HFFc6 (cell line): ENCODE data around the gene STYXL1. TPM values are rescaled to one million over a fixed set of nuclear protein-coding genes. Genes with fewer than 3 reads are reported as not detected.

ENCODE experiments used
- DNase-seq: peaks from one replicate; pipeline ENCODE4 v3.0.0-alpha.2; 2018
- H3K27ac Mint-ChIP-seq: 2 replicates; pipeline ENCODE4 v1.8.0; 2020; ENCODE audit warnings: mild to moderate bottlenecking, mixed read lengths
- H3K27me3 Mint-ChIP-seq: 2 replicates; pipeline ENCODE4 v1.8.0; 2021; ENCODE audit warnings: mild to moderate bottlenecking, moderate library complexity, mixed read lengths; ENCODE audit not compliant: insufficient read depth
- H3K36me3 Mint-ChIP-seq: 2 replicates; pipeline ENCODE4 v1.8.0; 2021; ENCODE audit warnings: low read depth, mixed read lengths
- H3K4me1 Mint-ChIP-seq: 2 replicates; pipeline ENCODE4 v1.8.0; 2020; ENCODE audit warnings: low read depth, mixed read lengths
- H3K4me3 Mint-ChIP-seq: 2 replicates; pipeline ENCODE4 v1.8.0; 2020; ENCODE audit warnings: mild to moderate bottlenecking, moderate library complexity, mixed read lengths
- H3K9me3 Mint-ChIP-seq: 2 replicates; pipeline ENCODE4 v1.8.0; 2020; ENCODE audit warnings: mild to moderate bottlenecking, mixed read lengths
- total RNA-seq, 6 experiments: library from RNA; stranded (reverse); fragmentation: NEBNext Ultra II Directional; extraction: Animal tissue kit (Norgen Biotek cat#: 25700); gene quantifications; 2 replicates in 1 of 6; 3 replicates in 5 of 6; pipeline ENCODE4 v1.2.3, GENCODE V29; 2021
- TF ChIP-seq, protein P1 (sequence below): fragments of 200-600 bp; sonication (generic); IDR thresholded peaks from 2 replicates; pipeline ENCODE4 v1.5.0; 2021; ENCODE audit warnings: antibody characterized with exemption, mild to moderate bottlenecking

STYXL1 gene
- total RNA-seq, 6 experiments from 2014 or later = 29.6 to 38.3 (median 32.0) TPM

DNA sequence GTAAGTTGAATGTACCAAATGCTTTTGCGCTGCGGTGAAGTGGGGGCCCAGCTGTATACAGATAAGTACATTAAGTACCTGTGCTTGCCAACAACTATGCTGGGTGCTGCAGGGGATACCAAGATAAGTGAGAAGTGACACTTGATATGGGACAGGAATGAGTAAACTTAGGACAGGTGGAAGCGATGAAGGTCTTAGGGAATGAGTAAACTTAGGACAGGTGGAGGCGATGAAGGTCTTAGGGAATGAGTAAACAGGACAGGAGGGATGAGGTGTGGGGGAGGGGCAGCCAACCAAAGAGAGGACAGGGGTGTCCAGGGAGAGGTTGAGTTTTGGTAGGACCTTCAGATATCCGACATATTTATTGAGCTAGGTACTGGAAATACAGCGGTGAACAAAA lies 1.5 kb upstream of the STYXL1 start:
- peak overlapping the region; percentile 97 for H3K4me3 Mint-ChIP-seq
- H3K27ac Mint-ChIP-seq = peak overlapping the region; percentile 95
- TF ChIP-seq, protein P1, sequence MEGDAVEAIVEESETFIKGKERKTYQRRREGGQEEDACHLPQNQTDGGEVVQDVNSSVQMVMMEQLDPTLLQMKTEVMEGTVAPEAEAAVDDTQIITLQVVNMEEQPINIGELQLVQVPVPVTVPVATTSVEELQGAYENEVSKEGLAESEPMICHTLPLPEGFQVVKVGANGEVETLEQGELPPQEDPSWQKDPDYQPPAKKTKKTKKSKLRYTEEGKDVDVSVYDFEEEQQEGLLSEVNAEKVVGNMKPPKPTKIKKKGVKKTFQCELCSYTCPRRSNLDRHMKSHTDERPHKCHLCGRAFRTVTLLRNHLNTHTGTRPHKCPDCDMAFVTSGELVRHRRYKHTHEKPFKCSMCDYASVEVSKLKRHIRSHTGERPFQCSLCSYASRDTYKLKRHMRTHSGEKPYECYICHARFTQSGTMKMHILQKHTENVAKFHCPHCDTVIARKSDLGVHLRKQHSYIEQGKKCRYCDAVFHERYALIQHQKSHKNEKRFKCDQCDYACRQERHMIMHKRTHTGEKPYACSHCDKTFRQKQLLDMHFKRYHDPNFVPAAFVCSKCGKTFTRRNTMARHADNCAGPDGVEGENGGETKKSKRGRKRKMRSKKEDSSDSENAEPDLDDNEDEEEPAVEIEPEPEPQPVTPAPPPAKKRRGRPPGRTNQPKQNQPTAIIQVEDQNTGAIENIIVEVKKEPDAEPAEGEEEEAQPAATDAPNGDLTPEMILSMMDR = no peak
- DNase-seq = no peak
- H3K27me3 Mint-ChIP-seq = peaks cover 2% of the 10 kb centered on the region
- no peaks in the 10 kb centered on the region for H3K9me3 Mint-ChIP-seq
- H3K36me3 Mint-ChIP-seq = peaks cover 36% of the 10 kb centered on the region
- peaks cover 58% of the 10 kb centered on the region for H3K4me1 Mint-ChIP-seq

DNA sequence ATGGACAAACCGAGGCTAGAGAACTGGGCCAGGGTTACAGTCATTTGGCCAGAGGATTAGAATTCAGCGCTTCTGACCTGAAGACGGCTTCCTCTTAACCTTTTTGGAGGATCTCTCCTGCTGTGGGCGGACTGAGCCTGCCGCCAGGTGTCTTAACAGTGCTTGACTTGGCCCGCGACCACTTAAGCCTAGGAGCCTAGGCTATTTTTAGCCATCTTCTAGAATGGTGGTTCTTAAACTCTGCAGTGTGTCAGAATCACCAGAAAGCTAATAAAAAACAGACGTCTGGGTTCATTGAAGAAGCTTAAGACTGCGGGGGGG lies 828 bp upstream of the STYXL1 start:
- DNase-seq = no peak
- Mint-ChIP-seq H3K27ac (peak overlapping the region; percentile 95), H3K9me3 (no peaks in the 10 kb centered on the region), H3K36me3 (peaks cover 36% of the 10 kb centered on the region), H3K4me3 (peak overlapping the region; percentile 97), H3K27me3 (peaks cover 2% of the 10 kb centered on the region), H3K4me1 (peaks cover 58% of the 10 kb centered on the region)
- TF ChIP-seq, protein P1 = peak; percentile 18; the same call in 1 of the 2 replicates

DNA sequence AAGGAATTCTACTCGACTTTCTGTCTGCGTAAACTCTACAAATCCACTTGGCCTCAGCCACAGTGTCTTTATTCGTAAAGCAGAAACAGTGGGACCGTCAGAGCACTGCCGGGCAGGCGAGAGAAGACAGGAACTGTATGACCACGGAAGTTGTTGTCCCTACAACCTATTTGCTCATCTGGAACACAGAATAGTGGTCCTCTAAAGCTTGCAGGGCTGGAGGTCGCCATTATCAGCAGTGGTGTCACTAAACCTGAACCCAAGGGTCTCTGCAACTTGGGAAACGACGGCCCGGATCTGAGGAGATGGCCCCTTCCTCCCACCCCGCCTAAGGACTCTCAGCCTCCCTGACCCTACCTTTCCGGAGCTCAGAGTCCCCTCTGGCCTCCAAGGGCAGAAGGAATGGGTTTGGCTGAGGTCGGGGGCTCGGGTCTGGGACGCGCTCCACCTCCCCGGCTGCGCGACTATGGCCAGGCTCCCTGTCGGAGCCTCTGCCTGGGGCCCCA lies 442 bp downstream of the STYXL1 start:
- DNase-seq = no peak
- TF ChIP-seq, protein P1 = no peak
- H3K27ac Mint-ChIP-seq = peak overlapping the region; percentile 95
- H3K4me3 Mint-ChIP-seq = peak overlapping the region; percentile 97
- H3K9me3 Mint-ChIP-seq = no peaks in the 10 kb centered on the region
- H3K4me1 Mint-ChIP-seq = peaks cover 48% of the 10 kb centered on the region
- peaks cover 32% of the 10 kb centered on the region for H3K36me3 Mint-ChIP-seq
- peaks cover 2% of the 10 kb centered on the region; the same call in 1 of the 2 replicates for H3K27me3 Mint-ChIP-seq

DNA sequence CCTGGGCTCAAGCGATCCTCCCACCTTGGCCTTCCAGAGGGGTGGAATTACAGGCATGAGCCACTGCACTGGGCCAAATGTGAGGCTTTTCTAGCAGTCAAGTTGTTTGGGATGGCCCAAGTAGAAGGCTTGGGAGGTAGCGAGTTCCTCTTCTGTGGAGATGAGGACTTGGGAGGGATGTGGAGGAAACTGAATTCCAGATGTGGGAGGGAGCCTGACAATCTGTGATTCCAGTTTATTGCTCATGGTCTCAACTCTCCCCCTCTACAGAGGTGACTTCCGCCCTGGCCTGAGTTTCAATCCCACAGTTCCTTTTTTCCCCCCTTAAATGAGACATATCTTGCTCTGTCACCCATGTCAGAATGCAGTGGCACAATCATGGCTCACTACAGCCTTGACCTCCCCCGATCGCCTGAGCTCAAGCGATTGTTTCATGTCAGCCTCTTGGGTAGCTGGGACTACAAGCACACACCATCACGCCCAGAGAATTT lies 3.4 kb downstream of the STYXL1 start:
- peaks cover 15% of the 10 kb centered on the region for H3K36me3 Mint-ChIP-seq
- no peak overlapping the region for H3K27ac Mint-ChIP-seq
- H3K9me3 Mint-ChIP-seq = no peaks in the 10 kb centered on the region
- H3K4me3 Mint-ChIP-seq = peak overlapping the region; percentile 2; the same call in 1 of the 2 replicates
- H3K27me3 Mint-ChIP-seq = no peaks in the 10 kb centered on the region; the same call in 1 of the 2 replicates
- DNase-seq = no peak
- TF ChIP-seq, protein P1 = no peak
- H3K4me1 Mint-ChIP-seq = peaks cover 37% of the 10 kb centered on the region

DNA sequence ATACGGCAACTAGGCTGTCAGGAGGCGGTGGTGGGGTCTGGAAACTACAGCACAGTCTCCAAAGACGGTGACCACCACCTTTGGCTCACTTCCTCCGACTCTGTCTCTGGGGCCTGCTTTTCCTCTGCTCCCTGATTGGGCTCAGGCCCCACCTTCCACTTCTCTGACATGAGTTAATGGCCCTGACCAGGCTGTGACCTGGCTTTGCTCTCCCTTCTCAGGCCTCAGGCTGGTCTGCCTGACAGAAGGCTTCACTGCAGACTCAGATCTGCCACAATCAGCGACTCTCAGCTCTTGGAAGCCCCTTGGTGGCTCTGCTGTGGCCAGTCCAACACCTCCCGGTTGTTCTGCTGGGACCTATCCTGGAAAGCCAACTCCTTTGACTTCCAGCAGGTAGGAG lies 7.7 kb downstream of the STYXL1 start:
- Mint-ChIP-seq H3K27me3 (no peaks in the 10 kb centered on the region), H3K4me1 (peaks cover 36% of the 10 kb centered on the region), H3K4me3 (no peak overlapping the region), H3K36me3 (peaks cover 5% of the 10 kb centered on the region; the same call in 1 of the 2 replicates), H3K9me3 (no peaks in the 10 kb centered on the region), H3K27ac (no peak overlapping the region)
- DNase-seq = no peak
- TF ChIP-seq, protein P1 = no peak
